GM18498 (cell line): ENCODE results near the gene ANKRD12.

Experiments used
- ATAC-seq: cut with Tn5 transposase; IDR thresholded peaks from one replicate; pipeline ENCODE4 v1.9.1; 2021; ENCODE audit warnings: mild to moderate bottlenecking, moderate library complexity; ENCODE audit not compliant: unreplicated experiment

Gene ANKRD12

GRCh38 chr18:9334973-9335696 lies 198.6 kb downstream of the ANKRD12 start:
- ATAC-seq: peak; percentile 49
